ENCODE results near the gene DDX41.

GRCh38 chr5:177553671-177554429, 37.1 kb upstream of the DDX41 start:
- TF ChIP-seq CTCF (IDR thresholded peaks at IDR 0.05) (no peak), EP300 (IDR thresholded peaks at IDR 0.05) (no peak)

All from tibial nerve (tissue), 4 donors.